ENCODE results near the gene PRKD1. TPM values are rescaled to one million over a fixed set of nuclear protein-coding genes. Genes with fewer than 3 reads are reported as not detected.

Gene PRKD1
- total and polyA plus RNA-seq, 10 donors, result 1.0 to 8.9 (median 4.5) TPM

- Histone ChIP-seq H3K36me3 (no peaks in the 10 kb centered on the region), H3K4me3 (no peak overlapping the region), H3K4me1 (no peaks in the 10 kb centered on the region), H3K27me3 (replicated peaks in 1 of 7) (no peaks in the 10 kb centered on the region), H3K9me3 (peaks cover 0 to 11% (median under 1%) of the 10 kb centered on the region in 8 donors), H3K27ac (no peak overlapping the region)
- DNase-seq, result no peak
- WGBS, 5 donors, result 82 to 96% (median 92%) methylated on average over 4 of the region's 4 CpGs
- intact Hi-C loops (cut with DNase I; ENCODE audit: low total_unique reads), result no loop called here
- no peak for TF ChIP-seq CTCF (IDR thresholded peaks at IDR 0.05 in 8 of 11, conservative IDR thresholded peaks at IDR 0.05 in 3 of 11)
- no peak for TF ChIP-seq POLR2A (IDR thresholded peaks at IDR 0.05)
- no peak for TF ChIP-seq POLR2AphosphoS5 (IDR thresholded peaks at IDR 0.05)
Observed at GRCh38 chr14:29576927-29577326, 350.7 kb downstream of the PRKD1 start.

GRCh38 chr14:29569194-29569593 lies 358.5 kb downstream of the PRKD1 start:
- H3K27ac ChIP-seq, result no peak overlapping the region
- H3K36me3 ChIP-seq, result no peaks in the 10 kb centered on the region
- TF ChIP-seq POLR2AphosphoS5 (IDR thresholded peaks at IDR 0.05) (no peak), CTCF (IDR thresholded peaks at IDR 0.05 in 8 of 11, conservative IDR thresholded peaks at IDR 0.05 in 3 of 11) (no peak), POLR2A (IDR thresholded peaks at IDR 0.05) (no peak)
- H3K4me3 ChIP-seq, result no peak overlapping the region
- whole genome bisulfite sequencing, 5 donors, result 87 to 98% (median 89%) methylated on average over 2 of the region's 2 CpGs
- intact Hi-C loops (cut with DNase I; ENCODE audit: low total_unique reads), result no loop called here
- no peak for DNase-seq
- peaks cover 0 to 36% (median 25%) of the 10 kb centered on the region in 8 donors for H3K9me3 ChIP-seq
- no peaks in the 10 kb centered on the region for H3K27me3 ChIP-seq (replicated peaks in 1 of 7)
- no peaks in the 10 kb centered on the region for H3K4me1 ChIP-seq

- Histone ChIP-seq H3K4me1 (no peaks in the 10 kb centered on the region), H3K27ac (no peak overlapping the region), H3K4me3 (no peak overlapping the region), H3K27me3 (replicated peaks in 1 of 7) (no peaks in the 10 kb centered on the region), H3K9me3 (peaks cover 0 to 30% (median 22%) of the 10 kb centered on the region in 8 donors), H3K36me3 (no peaks in the 10 kb centered on the region)
- WGBS, 5 donors, result 60 to 74% (median 72%) methylated on average over 1 of the region's 1 CpG
- TF ChIP-seq POLR2AphosphoS5 (IDR thresholded peaks at IDR 0.05) (no peak), CTCF (IDR thresholded peaks at IDR 0.05 in 8 of 11, conservative IDR thresholded peaks at IDR 0.05 in 3 of 11) (no peak), POLR2A (IDR thresholded peaks at IDR 0.05) (no peak)
- intact Hi-C loops (cut with DNase I; ENCODE audit: low total_unique reads), result no loop called here
- no peak for DNase-seq
Observed at GRCh38 chr14:29566194-29566593, 361.5 kb downstream of the PRKD1 start.

- H3K27me3 ChIP-seq (replicated peaks in 1 of 7), result no peaks in the 10 kb centered on the region
- TF ChIP-seq POLR2A (IDR thresholded peaks at IDR 0.05) (no peak), CTCF (IDR thresholded peaks at IDR 0.05 in 8 of 11, conservative IDR thresholded peaks at IDR 0.05 in 3 of 11) (no peak), POLR2AphosphoS5 (IDR thresholded peaks at IDR 0.05) (no peak)
- H3K36me3 ChIP-seq, result no peaks in the 10 kb centered on the region
- no peaks in the 10 kb centered on the region for H3K4me1 ChIP-seq
- DNase-seq, result no peak
- H3K9me3 ChIP-seq, result peaks cover 0 to 6% (median 0%) of the 10 kb centered on the region in 8 donors
- H3K27ac ChIP-seq, result no peak overlapping the region
- WGBS, 5 donors, result 82 to 85% (median 82%) methylated on average over 4 of the region's 4 CpGs
- intact Hi-C loops (cut with DNase I; ENCODE audit: low total_unique reads), result no loop called here
- H3K4me3 ChIP-seq, result no peak overlapping the region
Observed at GRCh38 chr14:29558516-29558915, 369.1 kb downstream of the PRKD1 start.

All from spleen (tissue), 11 donors.